ENCODE measurements around the gene SIT1. TPM values are rescaled to one million over a fixed set of nuclear protein-coding genes. Genes with fewer than 3 reads are reported as not detected.

The SIT1 gene
- total RNA-seq, 1 experiment from 2014 or later: 97.6 TPM

DNA sequence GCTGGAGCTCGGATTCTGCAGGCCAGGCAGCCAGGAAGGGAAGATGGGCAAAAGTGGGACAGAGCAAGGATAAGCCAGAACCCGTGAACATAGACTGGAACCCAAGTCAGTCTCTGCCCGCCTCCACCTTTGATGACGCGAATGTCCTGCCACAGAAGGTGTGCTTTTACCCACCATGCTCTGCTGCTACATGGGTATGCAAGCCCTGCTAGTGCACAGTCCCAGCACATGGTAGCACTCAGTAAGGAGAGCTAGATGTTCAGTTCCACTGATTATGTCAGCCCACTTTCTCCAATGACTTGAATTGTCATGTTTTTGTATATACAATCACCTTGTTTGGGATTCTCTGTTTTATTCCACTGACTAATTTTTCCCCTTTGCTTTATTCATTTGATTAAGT, 21.1 kb downstream of the SIT1 start:
- Histone ChIP-seq H3K4me1 (ENCODE audit: low read length) (peaks cover 8% of the 10 kb centered on the region), H2AFZ (ENCODE audit: low read length) (no peak overlapping the region), H4K20me1 (ENCODE audit: insufficient read depth, low read depth, low read length) (no peaks in the 10 kb centered on the region), H3K27me3 (ENCODE audit: low read length) (no peaks in the 10 kb centered on the region), H3K9me3 (ENCODE audit: low read length) (no peaks in the 10 kb centered on the region), H3K36me3 (ENCODE audit: insufficient read depth, low read length) (no peaks in the 10 kb centered on the region), H3K4me3 (ENCODE audit: low read length) (no peak overlapping the region), H3K4me2 (ENCODE audit: low read depth, low read length, poor library complexity, severe bottlenecking) (no peak overlapping the region), H3K79me2 (ENCODE audit: low read length) (no peaks in the 10 kb centered on the region), H3K9ac (ENCODE audit: low read length) (no peak overlapping the region), H3K9me2 (replicated peaks; ENCODE audit: insufficient read depth, low read length) (no peaks in the 10 kb centered on the region), H3K27ac (ENCODE audit: low read length) (no peak overlapping the region)
- DNase-seq: no peak

- H3K27me3 ChIP-seq (ENCODE audit: low read length): no peaks in the 10 kb centered on the region
- no peak overlapping the region for H3K4me3 ChIP-seq (ENCODE audit: low read length)
- H2AFZ ChIP-seq (ENCODE audit: low read length): no peak overlapping the region
- no peaks in the 10 kb centered on the region for H3K79me2 ChIP-seq (ENCODE audit: low read length)
- no peaks in the 10 kb centered on the region for H3K36me3 ChIP-seq (ENCODE audit: insufficient read depth, low read length)
- no peak for DNase-seq
- H4K20me1 ChIP-seq (ENCODE audit: insufficient read depth, low read depth, low read length): no peaks in the 10 kb centered on the region
- no peak overlapping the region for H3K9ac ChIP-seq (ENCODE audit: low read length)
- H3K4me2 ChIP-seq (ENCODE audit: low read depth, low read length, poor library complexity, severe bottlenecking): no peak overlapping the region
- no peaks in the 10 kb centered on the region for H3K4me1 ChIP-seq (ENCODE audit: low read length)
- no peak overlapping the region for H3K27ac ChIP-seq (ENCODE audit: low read length)
- no peaks in the 10 kb centered on the region for H3K9me3 ChIP-seq (ENCODE audit: low read length)
- no peaks in the 10 kb centered on the region for H3K9me2 ChIP-seq (replicated peaks; ENCODE audit: insufficient read depth, low read length)
These were observed 22.2 kb downstream of the SIT1 start for GRCh38 chr9:35628389-35628991.

DNA sequence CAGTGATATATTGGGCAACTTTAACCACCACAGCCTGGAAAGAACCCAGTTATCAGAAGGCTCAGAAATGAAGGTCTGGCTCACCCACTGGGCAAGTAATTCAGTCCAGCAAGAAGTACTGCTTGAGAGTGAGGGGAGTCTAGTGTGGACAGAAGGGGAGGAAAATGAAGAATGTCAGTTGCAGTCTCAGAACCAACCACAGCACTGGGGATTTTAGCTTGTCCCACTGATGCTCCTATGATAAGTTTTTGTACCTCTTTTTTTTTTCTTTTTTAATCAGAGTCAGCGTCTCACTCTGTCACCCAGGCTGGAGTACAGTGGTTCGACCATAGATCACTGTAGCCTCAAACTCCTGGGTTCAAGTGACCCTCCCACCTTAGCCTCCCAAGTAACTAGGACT, 23.2 kb downstream of the SIT1 start:
- Histone ChIP-seq H2AFZ (ENCODE audit: low read length) (no peak overlapping the region), H4K20me1 (ENCODE audit: insufficient read depth, low read depth, low read length) (no peaks in the 10 kb centered on the region), H3K27me3 (ENCODE audit: low read length) (no peaks in the 10 kb centered on the region), H3K9me3 (ENCODE audit: low read length) (no peaks in the 10 kb centered on the region), H3K27ac (ENCODE audit: low read length) (no peak overlapping the region), H3K4me1 (ENCODE audit: low read length) (no peaks in the 10 kb centered on the region), H3K36me3 (ENCODE audit: insufficient read depth, low read length) (no peaks in the 10 kb centered on the region), H3K79me2 (ENCODE audit: low read length) (no peaks in the 10 kb centered on the region), H3K4me3 (ENCODE audit: low read length) (no peak overlapping the region), H3K9me2 (replicated peaks; ENCODE audit: insufficient read depth, low read length) (no peaks in the 10 kb centered on the region), H3K4me2 (ENCODE audit: low read depth, low read length, poor library complexity, severe bottlenecking) (no peak overlapping the region), H3K9ac (ENCODE audit: low read length) (no peak overlapping the region)
- no peak for DNase-seq

GRCh38 chr9:35619800-35620158, 31.0 kb downstream of the SIT1 start:
- peak overlapping the region; percentile 49; the same call in 1 of the 2 replicates for H3K27ac ChIP-seq (ENCODE audit: low read length)
- no peaks in the 10 kb centered on the region for H3K36me3 ChIP-seq (ENCODE audit: insufficient read depth, low read length)
- H3K4me2 ChIP-seq (ENCODE audit: low read depth, low read length, poor library complexity, severe bottlenecking): peak overlapping the region; percentile 57

DNA sequence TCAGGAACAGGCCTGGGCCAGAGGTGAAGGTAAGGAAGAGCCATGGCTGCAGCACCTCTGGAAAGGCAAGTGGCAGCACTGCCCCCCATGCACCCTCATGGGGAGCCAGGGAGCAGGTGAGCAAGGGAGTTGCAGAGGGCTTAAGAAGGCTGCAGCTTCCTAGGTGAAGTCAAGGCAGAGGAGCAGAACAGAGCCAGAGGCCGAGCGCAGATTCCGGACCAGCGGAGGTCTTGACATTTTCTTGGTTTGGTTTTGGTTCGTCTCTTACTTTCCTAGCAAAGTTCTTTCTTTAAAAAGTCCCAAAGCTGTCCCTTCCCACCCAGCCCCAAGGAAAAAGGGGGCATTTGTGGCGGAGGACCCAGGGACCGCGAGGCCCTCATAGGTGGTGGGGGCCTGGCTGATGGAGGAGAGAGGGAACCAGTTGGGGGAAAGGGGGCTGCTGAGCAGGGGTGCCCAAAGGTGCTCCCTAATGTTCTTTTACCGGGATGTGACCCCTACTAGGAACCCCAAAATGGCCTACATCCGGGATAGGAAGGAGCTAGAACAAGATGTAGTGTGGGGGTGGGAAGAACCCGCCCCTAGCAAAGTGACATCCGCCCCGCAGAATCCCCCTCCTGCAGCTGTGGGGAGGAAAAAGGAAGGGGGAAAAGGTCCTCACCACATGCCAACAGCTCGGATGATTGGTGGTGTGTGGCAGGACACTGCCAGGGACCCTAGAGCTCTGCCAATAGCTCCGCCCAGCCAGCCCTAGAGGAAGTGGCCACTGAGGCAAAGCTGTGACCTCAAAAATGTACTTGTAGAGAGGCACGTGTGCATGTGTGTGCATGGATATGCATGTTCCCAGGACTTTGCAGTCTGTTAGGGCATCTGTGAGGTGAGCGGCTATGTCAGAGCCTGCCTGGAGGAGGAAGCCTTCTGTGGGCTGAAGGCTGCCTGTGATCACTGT, 31.6 kb downstream of the SIT1 start:
- no peaks in the 10 kb centered on the region for H4K20me1 ChIP-seq (ENCODE audit: insufficient read depth, low read depth, low read length)
- peaks cover 33% of the 10 kb centered on the region for H3K4me1 ChIP-seq (ENCODE audit: low read length)
- H3K4me3 ChIP-seq (ENCODE audit: low read length): peak overlapping the region; percentile 41; the same call in 1 of the 2 replicates
- no peaks in the 10 kb centered on the region; the same call in 1 of the 2 replicates for H3K27me3 ChIP-seq (ENCODE audit: low read length)
- H3K36me3 ChIP-seq (ENCODE audit: insufficient read depth, low read length): no peaks in the 10 kb centered on the region
- H3K9me3 ChIP-seq (ENCODE audit: low read length): no peaks in the 10 kb centered on the region
- DNase-seq: peak; percentile 61
- peak overlapping the region; percentile 49 for H3K27ac ChIP-seq (ENCODE audit: low read length)
- H3K4me2 ChIP-seq (ENCODE audit: low read depth, low read length, poor library complexity, severe bottlenecking): peak overlapping the region; percentile 57
- H3K79me2 ChIP-seq (ENCODE audit: low read length): no peaks in the 10 kb centered on the region
- H3K9me2 ChIP-seq (replicated peaks; ENCODE audit: insufficient read depth, low read length): no peaks in the 10 kb centered on the region
- H3K9ac ChIP-seq (ENCODE audit: low read length): peak overlapping the region; percentile 56
- H2AFZ ChIP-seq (ENCODE audit: low read length): peak overlapping the region; percentile 88

More at GRCh38 chr9:35619800-35620158, 31.0 kb downstream of the SIT1 start:
- Histone ChIP-seq H3K79me2 (ENCODE audit: low read length) (no peaks in the 10 kb centered on the region), H3K9me3 (ENCODE audit: low read length) (no peaks in the 10 kb centered on the region), H4K20me1 (ENCODE audit: insufficient read depth, low read depth, low read length) (no peaks in the 10 kb centered on the region), H3K4me3 (ENCODE audit: low read length) (peak overlapping the region; percentile 41; the same call in 1 of the 2 replicates), H3K9me2 (replicated peaks; ENCODE audit: insufficient read depth, low read length) (no peaks in the 10 kb centered on the region), H3K27me3 (ENCODE audit: low read length) (no peaks in the 10 kb centered on the region; the same call in 1 of the 2 replicates), H2AFZ (ENCODE audit: low read length) (peak overlapping the region; percentile 88), H3K9ac (ENCODE audit: low read length) (peak overlapping the region; percentile 56), H3K4me1 (ENCODE audit: low read length) (peaks cover 33% of the 10 kb centered on the region)
- no peak for DNase-seq

GRCh38 chr9:35618325-35618727, 32.4 kb downstream of the SIT1 start, which contains the start of gene CD72:
CD72 (minus strand) TSS chr9:35618413; CDS start chr9:35618303, 110 bp downstream.
- peak within 1 kb of the TSS; percentile 57 for H3K4me2 ChIP-seq (ENCODE audit: low read depth, low read length, poor library complexity, severe bottlenecking)
- H2AFZ ChIP-seq (ENCODE audit: low read length): peak within 1 kb of the TSS; percentile 88
- H3K9me3 ChIP-seq (ENCODE audit: low read length): no peaks in the 10 kb centered on the region
- H3K4me3 ChIP-seq (ENCODE audit: low read length): peak within 1 kb of the TSS; percentile 37; the same call in 1 of the 2 replicates
- no peaks in the 10 kb centered on the region for H3K9me2 ChIP-seq (replicated peaks; ENCODE audit: insufficient read depth, low read length)
- H3K79me2 ChIP-seq (ENCODE audit: low read length): no peaks in the 10 kb centered on the region
- H4K20me1 ChIP-seq (ENCODE audit: insufficient read depth, low read depth, low read length): no peaks in the 10 kb centered on the region
- DNase-seq: peak; percentile 72
- peak within 1 kb of the TSS; percentile 56 for H3K9ac ChIP-seq (ENCODE audit: low read length)
- H3K36me3 ChIP-seq (ENCODE audit: insufficient read depth, low read length): no peaks in the 10 kb centered on the region
- H3K4me1 ChIP-seq (ENCODE audit: low read length): peaks cover 33% of the 10 kb centered on the region
- H3K27me3 ChIP-seq (ENCODE audit: low read length): no peaks in the 10 kb centered on the region; the same call in 1 of the 2 replicates
- H3K27ac ChIP-seq (ENCODE audit: low read length): peak within 1 kb of the TSS; percentile 49

- H3K27ac ChIP-seq (ENCODE audit: low read length): no peak overlapping the region
- no peaks in the 10 kb centered on the region for H3K9me3 ChIP-seq (ENCODE audit: low read length)
- peak overlapping the region; percentile 27 for H3K4me2 ChIP-seq (ENCODE audit: low read depth, low read length, poor library complexity, severe bottlenecking)
- H3K79me2 ChIP-seq (ENCODE audit: low read length): no peaks in the 10 kb centered on the region
- peak overlapping the region; percentile 23; the same call in 1 of the 2 replicates for H3K4me3 ChIP-seq (ENCODE audit: low read length)
- no peaks in the 10 kb centered on the region for H3K36me3 ChIP-seq (ENCODE audit: insufficient read depth, low read length)
- H3K27me3 ChIP-seq (ENCODE audit: low read length): no peaks in the 10 kb centered on the region; the same call in 1 of the 2 replicates
- H3K9me2 ChIP-seq (replicated peaks; ENCODE audit: insufficient read depth, low read length): no peaks in the 10 kb centered on the region
- H4K20me1 ChIP-seq (ENCODE audit: insufficient read depth, low read depth, low read length): no peaks in the 10 kb centered on the region
- H3K4me1 ChIP-seq (ENCODE audit: low read length): peaks cover 33% of the 10 kb centered on the region
- no peak for DNase-seq
- H2AFZ ChIP-seq (ENCODE audit: low read length): 0 out of 2 replicates have a peak overlapping the region, but pooled peaks have one; percentile 18
- peak overlapping the region; percentile 49 for H3K9ac ChIP-seq (ENCODE audit: low read length)
These were observed 33.2 kb downstream of the SIT1 start for GRCh38 chr9:35617548-35617947.

Measured in Karpas-422 (cell line).